NCI-H2227 (cell line): ENCODE data around the gene WDR6.

ENCODE experiments used
- DNase-seq: peaks from one replicate; lab custom pipeline; 2025; ENCODE audit not compliant: unreplicated experiment; lab: John Stamatoyannopoulos, UW

The WDR6 gene, protein sequence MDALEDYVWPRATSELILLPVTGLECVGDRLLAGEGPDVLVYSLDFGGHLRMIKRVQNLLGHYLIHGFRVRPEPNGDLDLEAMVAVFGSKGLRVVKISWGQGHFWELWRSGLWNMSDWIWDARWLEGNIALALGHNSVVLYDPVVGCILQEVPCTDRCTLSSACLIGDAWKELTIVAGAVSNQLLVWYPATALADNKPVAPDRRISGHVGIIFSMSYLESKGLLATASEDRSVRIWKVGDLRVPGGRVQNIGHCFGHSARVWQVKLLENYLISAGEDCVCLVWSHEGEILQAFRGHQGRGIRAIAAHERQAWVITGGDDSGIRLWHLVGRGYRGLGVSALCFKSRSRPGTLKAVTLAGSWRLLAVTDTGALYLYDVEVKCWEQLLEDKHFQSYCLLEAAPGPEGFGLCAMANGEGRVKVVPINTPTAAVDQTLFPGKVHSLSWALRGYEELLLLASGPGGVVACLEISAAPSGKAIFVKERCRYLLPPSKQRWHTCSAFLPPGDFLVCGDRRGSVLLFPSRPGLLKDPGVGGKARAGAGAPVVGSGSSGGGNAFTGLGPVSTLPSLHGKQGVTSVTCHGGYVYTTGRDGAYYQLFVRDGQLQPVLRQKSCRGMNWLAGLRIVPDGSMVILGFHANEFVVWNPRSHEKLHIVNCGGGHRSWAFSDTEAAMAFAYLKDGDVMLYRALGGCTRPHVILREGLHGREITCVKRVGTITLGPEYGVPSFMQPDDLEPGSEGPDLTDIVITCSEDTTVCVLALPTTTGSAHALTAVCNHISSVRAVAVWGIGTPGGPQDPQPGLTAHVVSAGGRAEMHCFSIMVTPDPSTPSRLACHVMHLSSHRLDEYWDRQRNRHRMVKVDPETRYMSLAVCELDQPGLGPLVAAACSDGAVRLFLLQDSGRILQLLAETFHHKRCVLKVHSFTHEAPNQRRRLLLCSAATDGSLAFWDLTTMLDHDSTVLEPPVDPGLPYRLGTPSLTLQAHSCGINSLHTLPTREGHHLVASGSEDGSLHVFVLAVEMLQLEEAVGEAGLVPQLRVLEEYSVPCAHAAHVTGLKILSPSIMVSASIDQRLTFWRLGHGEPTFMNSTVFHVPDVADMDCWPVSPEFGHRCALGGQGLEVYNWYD

DNA sequence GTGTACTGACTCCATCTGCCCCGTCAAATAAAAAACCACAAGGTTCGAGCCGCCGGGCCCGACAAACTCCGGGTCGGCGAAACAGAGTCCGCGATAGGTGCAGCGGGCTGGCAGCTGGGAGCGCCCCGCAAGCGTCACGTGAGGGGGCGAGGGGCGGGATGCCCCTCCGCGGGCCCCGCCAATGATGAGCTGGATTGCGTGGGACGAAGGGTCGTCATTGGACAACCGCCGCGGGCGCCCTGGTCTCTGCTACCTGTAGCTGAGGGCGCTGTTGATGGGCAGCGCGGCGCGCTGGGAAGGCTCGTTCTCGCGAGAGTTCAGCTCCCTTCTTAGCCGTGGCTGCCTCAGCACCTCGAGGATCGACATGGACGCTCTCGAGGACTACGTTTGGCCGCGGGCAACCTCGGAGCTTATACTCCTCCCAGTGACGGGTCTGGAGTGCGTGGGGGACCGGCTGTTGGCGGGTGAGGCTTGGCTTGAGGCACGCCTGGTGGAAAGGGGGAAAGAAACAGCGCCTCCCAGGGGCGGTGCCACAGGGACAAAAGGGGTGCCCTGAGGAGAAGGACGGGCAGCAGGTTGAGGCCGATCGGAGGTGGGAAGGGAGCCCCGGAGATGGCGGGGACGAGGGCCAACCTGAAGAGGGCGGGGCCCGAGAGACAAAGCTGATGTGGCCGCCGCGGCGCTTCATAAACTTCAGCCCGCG, at the start of gene WDR6:
TSS of gene WDR6 (plus strand) at position 324 of the 703 bp plus-strand sequence. CDS start at position 365, 41 bp downstream.
- peak; percentile 96 for DNase-seq

DNA sequence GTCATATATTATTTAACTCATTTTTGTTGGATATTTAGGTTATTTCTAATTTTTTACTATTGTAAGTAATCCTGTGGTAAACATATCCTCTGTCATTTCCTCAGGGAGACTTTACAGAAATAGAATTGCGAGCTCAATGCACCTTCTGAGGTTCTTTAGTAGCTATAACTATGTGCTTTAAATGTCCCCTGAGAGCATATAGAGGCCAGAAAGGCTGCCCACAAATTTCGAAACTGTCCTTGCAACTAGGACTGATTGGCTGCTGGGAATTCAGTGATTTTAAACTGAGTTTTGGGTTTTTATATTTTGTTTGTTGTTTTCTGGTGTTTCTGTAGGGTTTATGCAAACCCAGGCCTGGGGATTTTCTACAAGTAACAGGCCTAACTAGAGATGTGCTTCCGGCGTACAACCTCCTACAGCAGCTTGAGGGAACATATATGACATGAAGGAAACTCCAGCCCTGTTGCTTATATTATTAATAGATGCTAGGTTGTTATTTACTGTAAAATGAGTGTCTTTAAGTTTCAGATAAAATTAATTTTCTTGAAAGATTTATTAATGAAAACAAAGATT, 46.3 kb upstream of the WDR6 start:
- no peak for DNase-seq

DNA sequence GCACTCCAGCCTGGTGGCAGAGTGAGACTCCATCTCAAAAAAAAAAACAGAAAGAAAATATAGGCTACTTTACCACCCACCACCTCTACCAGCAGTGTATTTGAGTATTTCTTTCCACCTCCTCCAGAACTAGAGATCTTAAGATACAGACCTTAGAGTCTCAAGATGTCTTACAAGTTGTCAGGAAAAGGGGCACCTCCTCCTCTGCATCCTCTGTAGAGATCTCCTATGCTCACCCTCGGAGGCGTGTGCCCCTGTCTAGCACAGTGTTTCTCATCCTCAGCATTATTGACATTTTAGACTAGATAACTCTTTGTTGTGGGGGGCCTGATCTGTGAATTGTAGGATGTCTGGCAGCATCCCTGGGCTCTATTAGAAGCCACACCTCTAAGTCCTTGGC, 44.9 kb upstream of the WDR6 start:
- DNase-seq = no peak

DNA sequence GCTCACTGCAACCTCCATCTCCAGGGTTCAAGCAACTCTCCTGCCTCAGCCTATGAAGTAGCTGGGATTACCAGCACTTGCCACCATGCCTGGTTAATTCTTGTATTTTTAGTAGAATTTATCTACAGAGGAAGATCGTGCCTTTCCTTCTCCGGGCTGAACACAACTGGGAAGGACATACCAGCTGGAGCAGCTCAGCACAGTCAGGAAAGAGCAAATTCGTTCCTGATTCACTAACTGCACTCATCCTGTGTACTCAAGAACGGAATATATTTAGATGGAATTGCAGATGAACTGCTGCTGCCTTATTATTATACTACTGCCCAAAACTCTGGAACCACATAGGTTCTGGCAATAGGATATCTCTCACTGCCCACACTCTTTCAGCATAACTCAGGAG, 44.3 kb upstream of the WDR6 start:
- no peak for DNase-seq

DNA sequence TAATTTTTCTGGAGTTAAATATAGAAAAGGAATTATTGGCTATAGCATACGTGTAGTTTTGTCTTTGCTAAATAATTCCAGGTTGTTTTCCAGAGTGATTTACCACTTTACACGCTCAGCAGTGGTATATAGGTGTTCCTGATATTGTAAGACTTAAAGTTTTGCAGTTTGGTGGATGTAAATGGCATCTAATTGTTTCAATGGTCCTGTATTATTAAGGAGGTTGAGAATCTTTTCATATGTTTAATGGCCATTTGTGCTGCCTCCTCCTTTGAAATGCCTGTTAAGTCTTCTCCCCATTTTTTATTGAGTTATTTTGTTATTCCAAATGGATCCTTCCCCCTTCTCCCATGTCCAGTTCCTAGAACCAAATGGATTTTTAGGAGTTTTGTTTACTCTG, 43.6 kb upstream of the WDR6 start:
- no peak for DNase-seq

DNA sequence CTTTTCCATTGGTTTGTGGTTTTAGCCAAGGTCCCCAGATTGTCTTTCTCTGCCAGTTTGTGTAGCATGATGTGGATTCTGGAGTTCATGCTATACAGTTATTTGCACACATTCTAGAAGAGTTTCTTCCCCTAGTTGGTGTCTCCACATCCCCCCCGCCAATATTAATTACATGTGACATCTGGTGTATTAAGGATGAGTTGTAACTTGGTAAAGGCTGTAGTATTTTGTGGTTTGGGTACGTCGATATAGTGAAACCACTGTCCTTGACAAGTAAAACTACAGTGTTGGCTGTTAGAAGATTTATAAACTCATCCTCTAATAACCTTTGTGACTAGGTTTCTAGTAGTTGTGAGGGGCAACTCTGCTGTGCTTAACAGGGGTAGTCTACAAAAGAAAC, 40.8 kb upstream of the WDR6 start:
- no peak for DNase-seq

DNA sequence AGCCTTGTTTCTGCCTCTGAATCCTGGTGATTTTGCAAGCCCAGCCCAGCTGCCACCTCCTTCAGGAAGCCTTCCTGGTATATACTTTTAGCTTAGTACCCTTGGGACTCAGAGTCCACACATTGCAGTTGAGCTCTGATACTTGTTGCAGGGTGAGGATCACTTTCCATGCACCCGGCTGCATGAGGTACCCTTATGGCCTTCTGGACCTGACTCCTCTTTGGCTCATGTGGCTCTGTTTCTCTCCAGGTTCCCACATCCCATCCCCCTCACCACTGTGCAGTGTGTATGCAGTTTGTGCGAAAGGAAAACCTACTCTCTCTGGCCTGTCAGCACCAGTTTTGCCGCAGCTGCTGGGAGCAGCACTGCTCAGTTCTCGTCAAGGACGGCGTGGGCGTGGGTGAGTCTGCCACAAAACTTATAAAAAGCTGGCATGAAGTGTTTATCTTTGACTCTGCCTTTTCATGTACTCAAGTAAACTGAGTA, 40.3 kb upstream of the WDR6 start:
- no peak for DNase-seq

DNA sequence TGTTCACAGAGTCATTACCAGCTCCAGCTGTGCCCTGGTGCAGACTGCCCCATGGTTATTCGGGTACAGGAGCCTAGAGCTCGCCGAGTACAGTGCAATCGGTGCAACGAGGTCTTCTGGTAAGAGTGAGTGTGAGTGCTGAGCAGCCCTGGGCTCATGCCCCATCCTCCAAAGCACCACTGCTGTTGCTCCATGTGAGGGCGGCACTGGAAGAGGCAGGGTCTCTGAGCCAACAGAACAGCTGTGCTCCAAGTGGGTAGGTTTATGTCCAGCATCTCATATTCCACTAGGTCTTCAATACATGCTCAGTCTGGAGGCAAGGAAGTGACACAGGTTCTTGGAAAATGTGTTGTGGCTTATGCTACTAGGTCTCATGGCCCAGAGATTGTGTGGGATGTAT, 36.6 kb upstream of the WDR6 start:
- no peak for DNase-seq

DNA sequence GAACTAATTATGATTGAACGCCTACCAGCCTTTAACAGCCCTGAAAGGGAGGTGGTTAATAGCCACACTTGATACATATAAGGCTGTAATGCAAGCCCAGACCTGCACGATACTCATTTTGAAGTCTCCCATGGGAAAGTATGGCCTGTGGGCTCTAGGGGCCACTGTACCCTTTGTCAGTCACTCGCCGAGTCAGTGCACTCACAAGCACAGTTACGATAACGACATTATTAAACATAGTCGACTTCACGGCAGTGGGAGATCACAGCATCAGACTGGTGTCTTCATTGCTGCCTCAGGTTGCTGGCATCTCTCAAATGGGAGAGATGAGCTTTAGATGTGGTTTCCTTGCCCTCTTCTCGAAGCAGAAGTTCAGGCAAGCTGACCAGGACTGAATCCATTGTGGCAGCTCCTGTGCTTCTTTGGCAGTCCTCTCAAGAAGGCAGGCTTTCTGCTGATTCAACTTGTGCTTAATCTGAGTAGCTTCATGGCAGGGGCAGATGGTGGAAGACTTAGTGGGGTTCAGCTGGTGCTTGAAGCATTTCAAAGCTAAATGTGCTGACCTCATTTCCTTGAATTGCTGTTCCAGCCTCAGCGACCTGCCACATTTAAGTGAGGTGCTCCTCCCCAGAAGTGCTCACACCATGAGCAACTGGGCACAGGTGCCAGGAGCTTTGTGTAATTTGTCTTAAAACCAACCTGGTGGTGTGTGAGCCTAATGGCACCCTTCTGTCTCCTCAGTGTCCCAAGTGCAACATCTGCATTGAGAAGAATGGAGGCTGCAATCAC, 32.9 kb upstream of the WDR6 start:
- no peak for DNase-seq

DNA sequence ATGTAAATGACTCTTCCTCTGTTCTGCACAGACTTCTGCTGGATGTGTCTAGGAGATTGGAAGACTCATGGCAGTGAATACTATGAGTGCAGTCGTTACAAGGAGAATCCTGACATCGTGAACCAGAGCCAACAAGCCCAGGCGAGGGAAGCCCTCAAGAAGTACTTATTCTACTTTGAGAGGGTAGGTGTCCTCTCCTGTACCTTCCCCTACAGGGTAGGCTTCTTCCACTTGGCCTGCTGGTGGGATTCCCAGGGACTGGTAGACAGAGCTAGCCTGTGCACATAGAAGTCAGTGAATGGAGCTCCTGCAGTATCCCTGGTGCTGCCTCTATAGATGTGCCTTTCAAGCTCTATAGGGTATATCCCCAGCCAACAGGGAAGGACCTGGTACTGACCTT, 27.7 kb upstream of the WDR6 start:
- no peak for DNase-seq

DNA sequence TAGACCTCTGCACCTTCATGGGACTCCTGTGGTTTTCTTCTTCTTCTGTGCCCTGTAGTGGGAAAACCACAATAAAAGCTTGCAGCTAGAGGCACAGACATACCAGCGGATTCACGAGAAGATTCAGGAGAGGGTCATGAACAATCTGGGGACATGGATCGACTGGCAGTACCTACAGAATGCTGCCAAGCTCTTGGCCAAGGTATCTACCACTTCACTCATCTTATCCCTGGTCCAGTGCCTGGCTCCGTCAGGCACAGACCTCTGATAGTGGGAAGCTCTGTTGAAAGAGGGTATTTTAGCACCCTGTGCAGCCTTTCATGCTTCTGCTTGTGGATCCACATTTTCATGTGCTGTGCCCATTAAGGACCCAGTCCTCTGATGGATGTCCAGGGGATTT, 26.9 kb upstream of the WDR6 start:
- DNase-seq = no peak

DNA sequence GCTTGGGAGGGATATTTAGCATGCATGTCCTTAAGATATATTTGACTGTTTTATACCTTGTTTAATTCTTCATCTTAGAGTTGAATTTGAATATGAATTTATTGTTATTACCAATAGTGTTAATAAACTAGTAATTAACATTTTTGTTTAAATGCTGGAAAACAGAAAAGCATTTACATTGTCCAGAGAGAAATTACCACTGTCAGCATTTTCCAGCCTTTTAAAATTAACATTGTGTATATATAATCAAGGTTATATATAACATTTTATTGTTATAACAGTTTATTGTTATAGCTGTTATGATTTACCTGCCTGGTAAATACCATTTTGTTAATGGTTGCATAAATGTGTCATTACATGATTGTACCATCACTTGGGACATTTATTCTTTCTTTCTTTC, 25.2 kb upstream of the WDR6 start:
- no peak for DNase-seq

DNA sequence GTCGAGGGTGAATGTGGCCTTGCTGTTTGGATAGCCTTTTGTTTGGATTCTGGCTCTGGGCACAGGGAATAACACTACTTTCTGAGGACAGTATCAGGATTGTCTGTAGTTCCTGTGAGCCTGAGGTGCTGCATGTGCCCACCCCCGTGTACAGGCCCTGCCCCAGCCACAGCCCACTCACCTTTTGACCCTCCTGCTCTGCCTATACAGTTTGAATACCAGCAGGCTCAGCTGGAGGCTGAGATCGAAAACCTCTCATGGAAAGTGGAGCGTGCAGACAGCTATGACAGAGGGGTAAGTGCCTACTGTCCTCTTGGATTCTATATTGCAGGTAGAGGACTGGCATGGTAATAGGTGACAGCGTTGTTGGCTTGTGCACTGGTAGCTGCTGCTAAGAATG, 24.5 kb upstream of the WDR6 start:
- DNase-seq = no peak

DNA sequence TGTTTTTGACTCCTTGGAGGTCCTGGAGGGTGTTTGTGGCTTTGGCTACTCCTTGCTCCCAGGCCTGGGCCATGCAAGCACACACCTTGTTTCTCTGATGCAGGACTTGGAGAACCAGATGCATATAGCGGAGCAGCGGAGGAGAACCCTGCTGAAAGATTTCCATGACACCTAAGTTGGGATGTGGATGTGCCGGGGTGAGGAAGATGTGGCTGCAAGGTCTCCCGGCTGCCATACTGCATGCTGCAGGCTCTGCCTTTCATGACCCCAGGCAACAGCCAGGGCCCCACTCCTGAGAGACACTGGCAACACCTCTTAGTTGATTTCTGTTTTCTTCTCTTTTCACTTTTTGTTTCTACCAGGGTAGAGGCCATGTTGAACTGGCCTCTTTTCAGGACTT, 24.1 kb upstream of the WDR6 start:
- DNase-seq = no peak

DNA sequence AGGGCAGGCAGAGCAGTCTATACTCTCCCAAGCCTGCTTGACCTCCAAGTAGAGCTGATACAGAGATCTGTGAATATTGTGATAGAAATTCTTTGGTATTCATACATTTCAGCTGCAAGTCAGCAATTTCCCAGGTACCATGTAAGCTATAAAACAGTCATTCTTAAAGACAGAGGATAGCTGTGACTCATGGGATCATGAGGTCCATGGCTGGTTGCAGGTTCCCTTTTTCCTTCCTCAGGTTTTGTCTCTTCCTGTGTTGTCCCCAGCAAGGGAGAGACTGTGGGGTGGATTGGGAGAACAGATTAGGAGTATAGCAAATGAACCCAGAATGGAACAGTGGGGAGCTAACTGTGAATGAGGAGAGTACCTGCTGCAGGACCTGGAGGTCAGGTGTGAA, 22.5 kb upstream of the WDR6 start:
- DNase-seq = no peak

DNA sequence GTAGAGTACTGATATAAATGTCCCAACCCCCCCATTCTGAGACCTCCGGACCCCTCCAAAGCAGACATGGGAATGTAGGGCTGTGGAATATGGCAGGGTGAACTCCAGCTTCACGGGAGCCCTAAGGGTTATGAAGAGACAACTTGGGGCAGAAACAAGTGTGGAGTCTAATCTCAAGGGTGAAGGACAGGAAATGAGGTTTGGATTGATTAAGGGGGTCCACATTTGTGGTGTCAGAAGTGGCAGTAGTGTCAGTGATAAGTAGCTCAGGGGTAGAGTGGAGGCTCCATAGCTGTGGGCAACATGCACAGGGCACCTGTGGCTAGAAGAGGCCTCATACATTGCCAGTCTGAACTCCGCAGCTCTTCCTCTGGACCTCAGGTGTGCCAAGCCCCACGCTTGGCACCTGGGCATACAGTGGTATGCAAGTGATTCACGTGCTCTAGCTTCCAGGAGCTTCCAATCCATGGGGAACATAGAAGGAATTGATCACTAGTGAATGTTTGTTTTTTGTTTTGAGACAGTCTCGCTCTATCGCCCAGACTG, 21.3 kb upstream of the WDR6 start:
- no peak for DNase-seq

DNA sequence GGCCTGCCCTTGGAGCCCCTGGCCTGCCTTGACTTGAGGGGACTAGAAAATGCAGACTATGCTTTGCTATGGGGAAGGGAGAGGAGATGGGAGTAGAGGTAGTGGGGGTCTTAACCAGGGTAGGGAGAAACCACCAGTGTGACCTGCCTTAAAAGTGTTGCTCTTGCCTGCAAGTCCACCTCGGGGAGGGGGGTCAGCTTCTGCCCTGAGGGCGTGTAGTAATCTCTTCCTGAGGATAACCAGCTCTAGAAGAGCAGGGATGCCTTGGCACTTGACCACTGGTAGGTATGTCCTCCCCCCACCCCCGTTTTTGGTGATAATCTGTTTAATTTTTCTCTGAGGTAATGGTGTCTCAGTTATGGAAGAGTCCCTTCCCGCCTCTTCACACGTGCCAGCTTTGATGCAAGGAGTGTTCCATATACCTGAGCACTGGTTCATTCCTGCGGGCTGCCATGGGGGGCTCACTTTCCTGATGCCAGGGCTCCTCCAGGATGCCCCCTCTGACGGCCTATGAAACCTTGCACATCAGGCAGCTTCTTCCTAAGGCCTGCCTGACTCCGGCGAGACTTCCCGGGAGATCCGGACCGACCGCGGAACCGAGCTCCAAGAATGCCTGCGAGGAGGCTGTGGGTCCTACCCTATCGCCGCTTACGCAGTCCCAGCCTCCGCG, 17.9 kb upstream of the WDR6 start:
- DNase-seq = no peak

DNA sequence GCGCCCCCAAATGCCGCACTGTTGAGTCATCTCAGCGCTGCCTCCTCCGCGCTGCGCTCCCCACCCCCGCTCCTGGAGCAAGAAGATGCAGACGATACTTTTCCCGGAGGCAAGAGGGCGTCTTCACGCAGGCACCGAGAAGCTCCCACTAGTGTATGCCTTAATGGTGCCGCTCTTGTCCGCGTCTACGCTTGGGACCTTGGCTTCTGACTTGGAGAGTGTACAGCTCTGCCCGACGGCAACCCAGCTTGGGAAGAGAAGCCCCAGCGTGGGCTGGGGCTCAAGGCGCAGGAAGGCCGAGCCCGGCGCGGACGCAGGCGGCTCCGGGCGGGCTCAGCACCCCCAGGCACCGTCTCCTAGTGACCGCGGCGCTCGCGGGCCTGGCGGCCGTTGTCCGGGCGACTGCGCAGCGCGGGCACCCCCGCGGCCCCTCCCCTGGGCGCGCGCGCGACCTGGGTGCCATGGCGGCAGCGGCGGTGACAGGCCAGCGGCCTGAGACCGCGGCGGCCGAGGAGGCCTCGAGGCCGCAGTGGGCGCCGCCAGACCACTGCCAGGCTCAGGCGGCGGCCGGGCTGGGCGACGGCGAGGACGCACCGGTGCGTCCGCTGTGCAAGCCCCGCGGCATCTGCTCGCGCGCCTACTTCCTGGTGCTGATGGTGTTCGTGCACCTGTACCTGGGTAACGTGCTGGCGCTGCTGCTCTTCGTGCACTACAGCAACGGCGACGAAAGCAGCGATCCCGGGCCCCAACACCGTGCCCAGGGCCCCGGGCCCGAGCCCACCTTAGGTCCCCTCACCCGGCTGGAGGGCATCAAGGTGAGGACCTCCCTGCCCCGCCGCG, 17.2 kb upstream of the WDR6 start, which contains the start of gene P4HTM:
TSS of gene P4HTM (plus strand) at position 446 of the 840 bp plus-strand sequence. CDS start at position 462, 16 bp downstream.
- DNase-seq = peak; percentile 81
